PC-3 (cell line): ENCODE measurements around the gene PPP1R13B. TPM values are rescaled to one million over a fixed set of nuclear protein-coding genes. Genes with fewer than 3 reads are reported as not detected.

Experiments used
- ATAC-seq: fragments of 200-7000 bp; cut with Tn5 transposase; 2 replicates; pipeline ENCODE4 v1.9.1; 2020; ENCODE audit warnings: mild to moderate bottlenecking, moderate library complexity
- BruUV-seq: library from RNA; stranded (reverse); fragments of 400-500 nt; replicated peaks from 2 replicates; lab custom pipeline; 2021; lab: Mats Ljungman, UMichigan
- CTCF ChIA-PET: fragments of 300-600 bp; sonication (Branson Sonifier 250); formaldehyde crosslinking; loops from one replicate; lab custom pipeline; 2022; ENCODE audit warnings: antibody characterized with exemption; lab: Charles Lee
- POLR2A ChIA-PET: fragments of 300-600 bp; sonication (Branson Sonifier 250); formaldehyde crosslinking; loops from one replicate; lab custom pipeline; 2022; ENCODE audit warnings: antibody characterized with exemption; ENCODE audit not compliant: unreplicated experiment; lab: Charles Lee
- DNase-seq: peaks from one replicate; pipeline ENCODE4 v3.0.0-alpha.2; 2015
- H2AFZ ChIP-seq: fragments of 300-600 bp; sonication (generic); 2 replicates; pipeline ENCODE4 v1.6.0; 2016; ENCODE audit warnings: antibody characterized with exemption, low read length
- H3F3A ChIP-seq: fragments of 300-600 bp; sonication (generic); one replicate; pipeline ENCODE4 v1.6.0; 2017; ENCODE audit warnings: antibody characterized with exemption, low read length, control low read depth, mild to moderate bottlenecking; ENCODE audit not compliant: unreplicated experiment
- H3K27ac ChIP-seq: fragments of 300-600 bp; sonication (generic); 2 replicates; pipeline ENCODE4 v1.5.1; 2016; ENCODE audit warnings: mild to moderate bottlenecking, low read length
- H3K27me3 ChIP-seq: fragments of 300-600 bp; sonication (generic); 2 replicates; pipeline ENCODE4 v1.6.1; 2016; ENCODE audit warnings: low read length, mixed read lengths
- H3K36me3 ChIP-seq: fragments of 300-600 bp; sonication (generic); 2 replicates; pipeline ENCODE4 v1.6.1; 2016; ENCODE audit warnings: low read depth, mixed run types, low read length, mixed read lengths
- H3K4me1 ChIP-seq: fragments of 300-600 bp; sonication (generic); 2 replicates; pipeline ENCODE4 v1.5.1; 2016; ENCODE audit warnings: low read length; ENCODE audit not compliant: insufficient read depth
- H3K4me2 ChIP-seq: fragments of 300-600 bp; sonication (generic); 2 replicates; pipeline ENCODE4 v1.6.0; 2016; ENCODE audit warnings: low read length
- H3K4me3 ChIP-seq: fragments of 300-600 bp; sonication (generic); 2 replicates; pipeline ENCODE4 v1.5.1; 2016; ENCODE audit warnings: mild to moderate bottlenecking, low read length, mixed read lengths
- H3K79me2 ChIP-seq: fragments of 300-600 bp; sonication (generic); 2 replicates; pipeline ENCODE4 v1.6.1; 2017; ENCODE audit warnings: low read length, mixed read lengths
- H3K9ac ChIP-seq: fragments of 300-600 bp; sonication (generic); 2 replicates; pipeline ENCODE4 v1.6.0; 2016; ENCODE audit warnings: mild to moderate bottlenecking, low read length
- H3K9me2 ChIP-seq: fragments of 300-600 bp; sonication (generic); replicated peaks from 2 replicates; pipeline ENCODE4 v1.6.1; 2016; ENCODE audit warnings: mixed run types, low read length, mixed read lengths
- H3K9me3 ChIP-seq: fragments of 300-600 bp; sonication (generic); 2 replicates; pipeline ENCODE4 v1.6.1; 2016; ENCODE audit warnings: low read length, mixed read lengths
- H4K20me1 ChIP-seq: fragments of 300-600 bp; sonication (generic); 2 replicates; pipeline ENCODE4 v1.6.1; 2016; ENCODE audit warnings: low read length, mixed read lengths
- CTCF ChIP-seq: fragments of 300-600 bp; sonication (generic); conservative IDR thresholded peaks from 2 replicates; pipeline ENCODE4 v1.5.1; 2017; ENCODE audit warnings: antibody characterized with exemption, low read depth, mild to moderate bottlenecking, low read length
- EZH2 ChIP-seq: fragments of 300-600 bp; sonication (generic); IDR thresholded peaks from one replicate; pipeline ENCODE4 v1.6.1; 2017; ENCODE audit warnings: antibody characterized with exemption, mild to moderate bottlenecking, low read length; ENCODE audit not compliant: unreplicated experiment
- EZH2phosphoT487 ChIP-seq: fragments of 300-600 bp; sonication (generic); IDR thresholded peaks from 2 replicates; pipeline ENCODE4 v1.6.1; 2018; ENCODE audit warnings: mild to moderate bottlenecking, antibody characterized with exemption, low read length, borderline replicate concordance
- intact Hi-C: fragments of 100-400 bp; cut with micrococcal nuclease; formaldehyde crosslinking; loops from 2 replicates; pipeline ENCODE4 v1.9.0; 2023
- total RNA-seq: library from RNA; depleted of rRNA; stranded (reverse); fragments of >200 nt; gene quantifications from 2 replicates; pipeline ENCODE4 v1.2.3, GENCODE V29; 2014

The PPP1R13B gene
- total RNA-seq, 1 experiment from 2014 or later: 13.0 TPM

DNA sequence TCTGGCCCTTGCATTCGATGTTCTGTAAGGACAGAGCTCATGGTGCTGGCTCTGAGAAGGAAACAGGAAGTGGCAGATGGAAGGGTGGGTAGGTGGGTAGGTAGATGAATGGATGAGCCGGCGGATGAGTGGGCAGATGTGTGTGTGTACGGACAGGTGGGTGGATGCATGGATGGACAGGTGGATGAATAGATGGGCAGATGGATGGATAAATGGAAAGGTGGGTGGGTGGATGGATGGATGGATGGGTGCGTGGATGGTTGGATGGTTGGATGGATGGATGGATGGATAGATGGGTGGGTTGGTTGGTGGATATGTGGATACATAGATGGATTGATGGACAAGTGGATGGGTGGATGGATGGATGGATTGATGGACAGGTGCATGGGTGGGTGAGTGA lies 27.6 kb upstream of the PPP1R13B start:
- Histone ChIP-seq H4K20me1 (no peaks in the 10 kb centered on the region), H3K4me2 (no peak overlapping the region), H3K27me3 (no peaks in the 10 kb centered on the region), H3K27ac (no peak overlapping the region), H3K9ac (no peak overlapping the region), H3K4me3 (no peak overlapping the region), H3F3A (no peaks in the 10 kb centered on the region), H3K9me2 (no peaks in the 10 kb centered on the region), H3K79me2 (no peaks in the 10 kb centered on the region), H2AFZ (no peak overlapping the region), H3K36me3 (no peaks in the 10 kb centered on the region), H3K4me1 (peaks cover 8% of the 10 kb centered on the region), H3K9me3 (no peaks in the 10 kb centered on the region)
- BruUV-seq: no TSS peak
- intact Hi-C loops: no loop called here
- ChIA-PET POLR2A (no interaction called here), CTCF (no interaction called here)
- ATAC-seq (no peak), DNase-seq (no peak)
- TF ChIP-seq EZH2 (no peak), CTCF (no peak), EZH2phosphoT487 (no peak)

GRCh38 chr14:103872481-103873113 lies 25.2 kb upstream of the PPP1R13B start:
- Histone ChIP-seq H3F3A (no peaks in the 10 kb centered on the region), H2AFZ (no peak overlapping the region), H3K36me3 (no peaks in the 10 kb centered on the region), H3K9me2 (no peaks in the 10 kb centered on the region), H3K27me3 (no peaks in the 10 kb centered on the region), H3K9ac (no peak overlapping the region), H3K4me1 (no peaks in the 10 kb centered on the region), H3K79me2 (no peaks in the 10 kb centered on the region), H3K4me3 (no peak overlapping the region), H3K27ac (no peak overlapping the region), H4K20me1 (no peaks in the 10 kb centered on the region), H3K4me2 (no peak overlapping the region), H3K9me3 (no peaks in the 10 kb centered on the region)
- no TSS peak for BruUV-seq
- POLR2A ChIA-PET: no interaction called here
- no peak for DNase-seq
- TF ChIP-seq EZH2 (no peak), CTCF (no peak), EZH2phosphoT487 (no peak)
- ATAC-seq: no peak
- intact Hi-C loops: no loop called here
- CTCF ChIA-PET: no interaction called here
